ENCODE data around the gene ERGIC3.

ERGIC3 gene

DNA sequence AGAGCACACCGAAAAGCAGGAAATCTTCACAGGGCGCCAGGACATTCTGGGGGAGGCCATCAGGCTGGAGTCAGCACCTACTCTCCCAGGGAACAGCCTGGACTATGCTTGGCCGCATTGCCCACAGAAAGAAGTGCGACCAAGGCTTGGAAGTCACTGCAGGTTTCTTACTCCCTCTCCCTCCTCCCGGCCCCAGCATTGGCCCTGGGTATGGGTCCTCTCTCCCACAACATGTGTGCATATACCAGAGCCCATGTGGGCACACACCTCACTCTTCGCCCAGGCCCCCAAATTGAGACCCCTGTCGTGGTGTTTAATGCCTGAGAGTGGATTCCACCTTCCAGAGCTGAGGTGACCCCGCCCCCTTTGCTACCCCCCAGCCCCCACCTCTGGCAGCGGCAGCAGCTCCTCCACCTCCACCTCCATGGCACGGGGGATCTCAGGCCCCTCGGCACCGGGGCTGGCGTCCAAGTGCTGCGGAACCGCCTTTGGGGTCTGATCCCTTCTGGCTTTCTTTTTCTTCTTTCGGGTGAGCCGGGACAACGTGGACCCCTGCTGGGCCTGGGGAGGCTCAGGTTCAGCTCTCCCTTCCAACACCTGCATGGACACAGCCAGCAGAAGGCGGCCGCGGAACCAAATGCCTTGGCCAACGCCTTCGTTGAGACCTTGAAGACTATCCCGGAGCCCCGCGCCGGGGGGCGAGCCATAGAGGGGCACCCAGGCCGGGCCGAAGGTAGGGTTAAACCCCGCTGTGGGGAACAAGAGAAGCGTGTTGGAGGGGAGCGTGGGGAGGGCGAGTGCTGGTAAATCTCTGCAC lies 58.5 kb downstream of the ERGIC3 start:
- no peak overlapping the region; the same call in 1 of the 2 replicates for H3K4me3 ChIP-seq (ENCODE audit: low read length)
- TF ChIP-seq, protein P1, sequence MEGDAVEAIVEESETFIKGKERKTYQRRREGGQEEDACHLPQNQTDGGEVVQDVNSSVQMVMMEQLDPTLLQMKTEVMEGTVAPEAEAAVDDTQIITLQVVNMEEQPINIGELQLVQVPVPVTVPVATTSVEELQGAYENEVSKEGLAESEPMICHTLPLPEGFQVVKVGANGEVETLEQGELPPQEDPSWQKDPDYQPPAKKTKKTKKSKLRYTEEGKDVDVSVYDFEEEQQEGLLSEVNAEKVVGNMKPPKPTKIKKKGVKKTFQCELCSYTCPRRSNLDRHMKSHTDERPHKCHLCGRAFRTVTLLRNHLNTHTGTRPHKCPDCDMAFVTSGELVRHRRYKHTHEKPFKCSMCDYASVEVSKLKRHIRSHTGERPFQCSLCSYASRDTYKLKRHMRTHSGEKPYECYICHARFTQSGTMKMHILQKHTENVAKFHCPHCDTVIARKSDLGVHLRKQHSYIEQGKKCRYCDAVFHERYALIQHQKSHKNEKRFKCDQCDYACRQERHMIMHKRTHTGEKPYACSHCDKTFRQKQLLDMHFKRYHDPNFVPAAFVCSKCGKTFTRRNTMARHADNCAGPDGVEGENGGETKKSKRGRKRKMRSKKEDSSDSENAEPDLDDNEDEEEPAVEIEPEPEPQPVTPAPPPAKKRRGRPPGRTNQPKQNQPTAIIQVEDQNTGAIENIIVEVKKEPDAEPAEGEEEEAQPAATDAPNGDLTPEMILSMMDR (conservative IDR thresholded peaks at IDR 0.05; ENCODE audit: low read length) = no peak
- DNase-seq (ENCODE audit: low read depth) = no peak

DNA sequence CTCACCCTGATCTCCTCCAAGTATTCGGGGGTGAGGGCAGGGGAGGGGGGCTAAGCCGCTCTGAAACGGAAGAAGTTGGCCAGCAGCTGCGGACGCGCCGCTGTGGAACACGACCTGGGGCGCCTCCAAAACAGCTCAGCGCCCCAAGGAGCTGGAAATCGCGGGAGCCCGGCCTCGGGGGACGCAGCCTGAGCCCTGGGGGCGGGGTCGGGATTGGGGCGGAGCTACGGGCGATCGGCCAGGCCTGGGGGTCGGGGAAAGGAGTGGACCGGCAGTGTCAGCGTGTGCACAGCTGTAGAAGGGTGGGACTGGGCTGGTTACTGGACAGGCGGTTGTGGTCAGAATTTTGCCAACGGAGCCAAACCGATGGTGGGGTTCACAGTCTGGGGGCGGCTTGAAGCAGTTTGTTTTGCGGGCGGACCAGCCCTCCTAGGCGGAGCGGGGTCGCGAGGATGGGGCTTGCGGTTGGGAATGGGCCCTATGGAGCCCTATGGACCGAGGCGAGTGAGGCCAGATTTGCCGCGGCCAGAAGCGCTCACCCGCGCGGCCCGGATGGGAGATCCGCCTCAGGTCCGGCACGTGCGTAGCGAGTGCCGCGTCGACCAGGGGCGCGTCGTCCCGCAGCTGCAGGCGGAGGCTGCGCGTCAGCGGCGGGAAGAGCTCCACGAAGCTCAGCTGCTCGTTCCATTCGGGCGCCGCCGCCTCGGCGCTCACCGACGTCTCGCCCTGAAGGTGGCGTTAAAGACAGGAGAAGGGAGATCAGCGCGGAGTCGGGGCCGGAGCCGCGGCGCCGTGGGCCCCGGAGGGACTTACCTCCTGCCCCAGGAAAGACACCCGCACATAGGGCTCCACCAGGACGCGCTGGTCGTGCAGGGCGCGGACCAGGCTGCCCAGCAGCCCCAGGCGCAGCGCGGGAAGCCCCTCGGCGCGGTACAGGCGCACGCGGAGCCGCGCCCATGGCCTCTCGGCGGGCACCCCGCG lies 59.4 kb downstream of the ERGIC3 start:
- peak; percentile 59 for DNase-seq (ENCODE audit: low read depth)
- TF ChIP-seq, protein P1 (conservative IDR thresholded peaks at IDR 0.05; ENCODE audit: low read length) = peak; percentile 28; the same call in 1 of the 2 replicates
- H3K4me3 ChIP-seq (ENCODE audit: low read length) = peak overlapping the region; percentile 41

DNA sequence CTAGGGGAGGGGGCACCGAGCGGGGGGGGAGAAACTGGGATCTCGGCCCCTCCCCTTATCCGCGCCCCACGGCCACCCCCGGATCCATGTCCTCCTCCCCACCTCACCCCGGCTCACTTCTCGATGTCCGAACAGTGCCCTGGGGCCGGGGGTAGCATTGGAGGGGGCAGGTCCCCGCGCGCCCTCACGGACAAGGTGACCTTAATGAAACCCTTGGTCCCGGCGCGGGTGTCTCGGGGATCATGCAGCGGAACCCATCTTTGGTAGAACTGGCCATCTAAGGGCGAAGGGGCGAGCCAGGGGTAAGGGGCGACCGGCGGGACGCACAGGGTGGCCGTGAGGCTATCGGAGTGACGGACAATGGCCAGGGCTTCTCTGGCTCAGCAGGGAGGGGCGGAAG lies 60.1 kb downstream of the ERGIC3 start:
- no peak for DNase-seq (ENCODE audit: low read depth)
- H3K4me3 ChIP-seq (ENCODE audit: low read length) = no peak overlapping the region; the same call in 1 of the 2 replicates
- TF ChIP-seq, protein P1 (conservative IDR thresholded peaks at IDR 0.05; ENCODE audit: low read length) = no peak

DNA sequence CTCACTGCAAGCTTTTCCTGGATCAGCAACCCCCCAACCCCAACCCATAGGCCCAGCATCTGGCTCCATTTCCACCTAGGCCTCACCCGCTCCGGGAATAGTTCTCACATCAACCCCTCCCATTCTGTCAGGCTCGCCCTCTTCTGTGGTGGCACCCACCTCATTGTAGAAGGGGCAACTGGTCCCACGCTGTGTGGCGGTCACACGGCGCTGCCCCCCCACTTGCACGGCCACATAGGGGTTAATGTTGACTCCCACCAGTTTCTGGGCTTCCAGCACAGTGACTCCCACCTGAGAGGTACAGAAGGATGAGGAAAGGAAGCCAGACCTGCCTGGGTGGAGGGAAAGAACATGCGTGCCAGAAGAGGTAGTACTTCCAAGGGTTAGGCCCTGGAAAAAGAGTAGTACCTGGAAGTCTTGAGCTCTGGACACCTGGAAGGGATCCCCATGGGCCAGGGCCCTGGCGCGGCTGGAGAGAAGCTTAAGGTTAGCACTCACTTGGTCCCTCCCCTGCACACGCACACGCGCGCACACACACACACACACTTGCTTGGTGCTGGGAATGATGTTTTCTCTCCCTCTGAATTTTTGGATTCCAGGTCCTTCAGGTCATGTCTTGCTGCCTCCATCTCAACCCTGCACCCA lies 61.1 kb downstream of the ERGIC3 start:
- TF ChIP-seq, protein P1 (conservative IDR thresholded peaks at IDR 0.05; ENCODE audit: low read length) = no peak
- no peak overlapping the region for H3K4me3 ChIP-seq (ENCODE audit: low read length)
- no peak for DNase-seq (ENCODE audit: low read depth)

DNA sequence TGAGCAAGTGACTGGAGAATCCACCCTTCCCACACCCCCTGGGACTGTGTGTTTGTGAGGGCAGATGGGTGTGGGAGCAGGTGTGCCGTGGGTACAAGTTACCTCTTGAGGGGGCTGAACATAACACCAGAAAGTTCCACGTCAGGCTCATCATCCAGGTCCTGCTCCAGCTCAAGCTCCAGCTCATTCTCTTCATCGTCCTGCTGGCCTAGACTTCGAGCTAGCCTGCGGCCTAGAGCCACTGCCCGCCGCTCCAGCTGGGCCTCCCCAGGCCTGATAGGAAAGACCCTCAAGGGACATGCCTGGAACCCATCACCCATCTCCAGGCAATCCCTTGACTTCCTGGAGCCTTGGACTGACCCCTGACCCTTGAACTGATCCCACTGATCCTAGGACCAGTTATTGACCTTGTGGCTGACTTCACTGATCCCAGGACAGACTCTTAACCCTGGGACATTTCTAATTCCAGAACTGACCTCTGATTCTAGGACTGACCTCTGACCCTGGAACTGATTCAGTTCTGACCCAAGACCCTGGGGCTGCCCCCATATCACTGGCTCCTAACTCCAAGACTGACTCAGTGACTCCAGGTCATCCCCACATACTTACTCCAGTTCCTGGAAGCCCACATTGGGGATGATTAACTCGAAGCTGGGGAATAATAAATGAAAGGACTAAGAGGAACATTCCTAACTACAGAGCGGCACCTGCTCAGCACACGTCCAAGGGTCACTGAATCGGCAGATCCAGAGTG lies 62.0 kb downstream of the ERGIC3 start:
- TF ChIP-seq, protein P1 (conservative IDR thresholded peaks at IDR 0.05; ENCODE audit: low read length) = no peak
- DNase-seq (ENCODE audit: low read depth) = no peak
- no peak overlapping the region for H3K4me3 ChIP-seq (ENCODE audit: low read length)

DNA sequence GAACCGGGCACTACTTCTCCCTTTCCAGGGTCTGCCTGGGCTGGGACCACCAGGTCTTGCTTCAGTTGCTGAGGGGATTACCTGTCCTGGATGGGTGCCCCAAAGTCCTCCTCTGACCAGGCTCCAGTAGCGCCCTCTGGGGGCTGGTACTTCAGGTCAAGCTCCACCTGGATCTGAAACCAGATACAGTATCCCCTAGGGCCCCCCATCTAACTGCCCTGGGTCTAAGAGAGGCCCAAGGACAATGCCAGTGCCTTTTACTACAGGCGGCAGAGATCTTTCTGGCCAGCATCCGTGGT lies 62.5 kb downstream of the ERGIC3 start:
- no peak for DNase-seq (ENCODE audit: low read depth)
- TF ChIP-seq, protein P1 (conservative IDR thresholded peaks at IDR 0.05; ENCODE audit: low read length) = peak; percentile 17; the same call in 1 of the 2 replicates

More for the DNA sequence above, 62.5 kb downstream of the ERGIC3 start:
- H3K4me3 ChIP-seq (ENCODE audit: low read length) = no peak overlapping the region
